SJSA1 (cell line): ENCODE results near the gene SAG. TPM values are rescaled to one million over a fixed set of nuclear protein-coding genes. Genes with fewer than 3 reads are reported as not detected.

Experiments used
- DNase-seq, 2 experiments: peaks; one replicate each; pipeline ENCODE4 v3.0.0-alpha.2; 2015 to 2020; ENCODE audit warnings: low spot score in 2 of 2, low read depth in 1 of 2
- H3K27ac ChIP-seq: fragments of 250-450 bp; sonication (Bioruptor Pico); 2 replicates; pipeline ENCODE4 v1.5.1; 2020; ENCODE audit warnings: mild to moderate bottlenecking, moderate library complexity
- H3K27me3 ChIP-seq: fragments of 250-450 bp; sonication (Bioruptor Pico); replicated peaks from 2 replicates; pipeline ENCODE4 v1.5.1; 2020; ENCODE audit warnings: mild to moderate bottlenecking, moderate library complexity
- H3K36me3 ChIP-seq: fragments of 250-450 bp; sonication (Bioruptor Pico); 2 replicates; pipeline ENCODE4 v1.5.1; 2020; ENCODE audit warnings: mild to moderate bottlenecking
- H3K4me1 ChIP-seq: fragments of 250-450 bp; sonication (Bioruptor Pico); replicated peaks from 2 replicates; pipeline ENCODE4 v1.6.1; 2021; ENCODE audit warnings: mild to moderate bottlenecking
- H3K4me3 ChIP-seq: fragments of 250-450 bp; sonication (Bioruptor Pico); 2 replicates; pipeline ENCODE4 v1.5.1; 2020; ENCODE audit warnings: mild to moderate bottlenecking
- H3K9me3 ChIP-seq: fragments of 250-450 bp; sonication (Bioruptor Pico); replicated peaks from 2 replicates; pipeline ENCODE4 v1.5.1; 2020; ENCODE audit warnings: mild to moderate bottlenecking
- total RNA-seq: library from RNA; depleted of rRNA; stranded (reverse); fragments of >200 nt; shearing (Covaris generic); gene quantifications from 2 replicates; pipeline ENCODE4 v1.2.3, GENCODE V29; 2014

Gene SAG
- total RNA-seq, 1 experiment from 2014 or later = not detected

DNA sequence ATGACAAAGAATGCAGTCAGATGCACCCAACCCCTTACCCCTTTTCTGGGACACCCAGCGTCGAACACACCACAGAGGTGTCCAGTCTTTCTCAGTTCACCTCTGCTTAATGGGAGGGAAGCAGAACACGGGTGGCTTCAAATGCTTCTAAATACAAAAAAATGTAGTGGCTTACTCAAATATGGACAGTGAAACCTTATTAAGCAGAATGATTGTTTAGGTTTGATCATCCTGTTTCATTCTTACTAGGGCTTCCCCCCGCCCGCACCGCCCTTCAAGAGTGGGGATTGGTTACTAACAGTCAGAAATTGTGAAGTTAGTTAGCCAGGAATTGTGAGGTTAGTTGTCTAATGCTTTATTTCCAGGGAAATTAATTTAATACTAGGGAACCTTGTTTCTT, 34.5 kb upstream of the SAG start:
- Histone ChIP-seq H3K4me1 (no peaks in the 10 kb centered on the region), H3K4me3 (no peak overlapping the region), H3K27me3 (no peaks in the 10 kb centered on the region), H3K27ac (no peak overlapping the region), H3K36me3 (peaks cover 100% of the 10 kb centered on the region), H3K9me3 (no peaks in the 10 kb centered on the region)
- no peak for DNase-seq

DNA sequence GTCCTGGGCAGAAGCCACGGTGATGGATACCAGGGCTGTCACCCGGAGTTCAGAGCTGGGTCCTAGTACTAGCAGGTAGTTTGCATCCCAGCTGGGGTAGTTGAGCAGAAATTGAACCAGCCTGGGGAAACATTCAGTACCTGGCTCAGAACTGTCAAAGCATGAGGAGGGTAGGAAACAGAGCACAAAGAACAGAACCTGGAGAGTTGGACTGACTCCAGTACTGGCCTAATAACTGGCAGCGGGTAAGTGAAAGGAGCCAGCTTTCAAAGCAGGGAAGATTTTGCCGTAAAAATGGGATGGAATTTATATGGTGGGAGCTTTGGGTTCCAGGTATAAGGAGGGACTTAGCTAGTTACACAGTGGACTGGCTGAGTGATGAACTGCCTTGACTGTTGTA, 32.4 kb upstream of the SAG start:
- H3K27ac ChIP-seq = no peak overlapping the region
- no peak overlapping the region for H3K4me3 ChIP-seq
- peaks cover 100% of the 10 kb centered on the region for H3K36me3 ChIP-seq
- H3K4me1 ChIP-seq = no peaks in the 10 kb centered on the region
- H3K9me3 ChIP-seq = no peaks in the 10 kb centered on the region
- H3K27me3 ChIP-seq = no peaks in the 10 kb centered on the region
- DNase-seq = no peak

DNA sequence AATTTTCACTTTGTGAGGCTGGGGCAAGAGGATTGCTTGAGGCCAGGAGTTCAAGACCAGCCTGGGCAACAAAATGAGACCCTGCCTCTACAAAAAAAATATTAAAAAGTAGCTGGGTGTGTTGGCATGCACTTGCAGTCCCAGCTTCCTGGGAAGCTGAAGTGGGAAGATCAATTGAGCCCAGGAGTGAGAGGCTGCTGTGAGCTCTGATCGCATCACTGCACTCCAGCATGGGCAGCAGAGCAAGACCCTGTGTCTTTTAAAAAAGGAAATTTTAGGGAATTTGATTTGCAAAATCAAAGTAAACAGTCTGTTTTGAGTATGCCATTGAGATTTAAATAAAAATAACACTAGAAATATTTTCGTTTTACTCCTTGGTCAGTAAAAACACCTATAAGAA, 28.7 kb upstream of the SAG start:
- DNase-seq = no peak
- no peaks in the 10 kb centered on the region for H3K27me3 ChIP-seq
- no peak overlapping the region for H3K4me3 ChIP-seq
- H3K9me3 ChIP-seq = no peaks in the 10 kb centered on the region
- H3K4me1 ChIP-seq = no peaks in the 10 kb centered on the region
- H3K36me3 ChIP-seq = peaks cover 100% of the 10 kb centered on the region
- H3K27ac ChIP-seq = no peak overlapping the region

DNA sequence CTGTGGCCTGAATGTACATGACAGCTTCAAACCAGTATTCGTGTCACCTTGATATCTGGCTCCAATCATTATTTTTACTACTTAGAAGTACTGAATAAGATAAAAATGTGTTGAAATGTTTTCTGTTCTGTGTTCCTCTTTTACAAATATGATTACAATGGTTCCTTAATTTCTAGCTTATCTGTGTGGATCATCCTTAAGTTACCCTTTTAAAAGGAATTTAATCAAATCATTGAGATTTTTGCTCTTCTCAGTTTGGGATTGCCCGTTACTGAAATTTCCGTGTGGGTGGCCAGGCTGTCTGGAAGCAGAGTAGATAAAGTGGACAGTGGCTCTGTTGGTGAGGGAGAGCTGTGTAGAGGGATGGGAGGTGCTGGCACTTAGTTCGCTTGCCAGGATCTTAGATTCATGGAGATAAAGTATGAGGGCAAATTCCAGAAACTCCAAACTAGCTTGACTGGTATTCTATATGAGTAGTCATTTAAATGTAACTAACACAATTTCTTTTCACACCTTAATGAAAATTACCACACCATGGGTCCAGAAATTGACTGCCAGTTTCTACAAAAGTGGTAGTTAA, 27.4 kb upstream of the SAG start:
- Histone ChIP-seq H3K4me1 (no peaks in the 10 kb centered on the region), H3K4me3 (no peak overlapping the region), H3K36me3 (peaks cover 100% of the 10 kb centered on the region), H3K27ac (no peak overlapping the region), H3K9me3 (no peaks in the 10 kb centered on the region), H3K27me3 (no peaks in the 10 kb centered on the region)
- DNase-seq = no peak

DNA sequence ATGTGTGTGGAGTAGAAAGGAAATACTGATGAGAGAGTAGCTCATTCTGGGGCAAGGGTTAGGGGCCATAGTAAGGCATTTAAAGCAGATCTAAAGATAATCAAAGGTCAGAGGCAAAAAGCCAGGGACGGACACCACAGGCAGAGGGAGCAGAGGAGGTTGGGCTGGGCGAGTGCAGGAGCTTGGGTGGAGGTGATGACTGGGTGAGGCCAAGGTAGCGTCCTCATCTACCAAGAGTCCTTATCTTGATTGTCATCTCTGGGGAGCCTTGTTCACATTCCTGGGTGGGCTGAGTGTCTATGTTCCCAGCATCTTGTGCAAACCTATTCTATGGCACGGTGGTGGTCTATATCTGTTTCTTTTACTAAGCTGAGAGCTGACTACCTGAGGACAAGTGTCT, 26.1 kb upstream of the SAG start:
- H3K4me1 ChIP-seq = no peaks in the 10 kb centered on the region
- H3K4me3 ChIP-seq = no peak overlapping the region
- H3K27ac ChIP-seq = no peak overlapping the region
- DNase-seq = no peak
- H3K27me3 ChIP-seq = no peaks in the 10 kb centered on the region
- peaks cover 98% of the 10 kb centered on the region for H3K36me3 ChIP-seq
- no peaks in the 10 kb centered on the region for H3K9me3 ChIP-seq

DNA sequence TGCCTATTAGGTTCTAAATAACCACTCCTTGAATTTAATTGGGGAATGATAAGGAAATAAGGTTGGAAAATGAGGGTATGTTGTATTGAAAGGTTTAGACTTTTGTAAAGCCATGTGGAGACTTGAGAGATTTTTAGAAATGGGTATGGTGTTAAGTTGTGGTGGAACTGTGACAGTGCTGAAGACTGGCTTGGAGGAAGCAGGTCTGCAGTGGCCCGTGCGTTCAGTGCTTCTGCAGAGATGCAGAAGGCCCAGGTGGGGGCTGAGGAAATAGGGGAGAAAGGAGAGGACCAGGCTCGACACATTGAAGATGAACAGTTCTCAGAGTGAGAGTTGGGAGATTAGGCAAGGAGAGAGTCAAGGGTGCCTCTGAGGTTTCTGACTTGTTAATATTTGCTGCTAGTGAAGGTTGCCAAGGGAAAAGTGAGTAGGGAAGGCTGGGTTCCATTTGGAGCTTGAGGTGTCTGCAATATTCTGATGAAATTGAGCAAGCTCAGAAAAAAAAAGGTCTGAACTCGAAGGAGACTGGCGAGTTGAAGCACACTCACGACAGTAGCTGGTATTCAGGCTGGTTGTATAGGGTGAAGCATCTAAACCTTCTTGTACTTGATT, 25.5 kb upstream of the SAG start:
- Histone ChIP-seq H3K9me3 (no peaks in the 10 kb centered on the region), H3K4me3 (no peak overlapping the region), H3K4me1 (no peaks in the 10 kb centered on the region), H3K27ac (no peak overlapping the region), H3K27me3 (no peaks in the 10 kb centered on the region), H3K36me3 (peaks cover 98% of the 10 kb centered on the region)
- no peak for DNase-seq

DNA sequence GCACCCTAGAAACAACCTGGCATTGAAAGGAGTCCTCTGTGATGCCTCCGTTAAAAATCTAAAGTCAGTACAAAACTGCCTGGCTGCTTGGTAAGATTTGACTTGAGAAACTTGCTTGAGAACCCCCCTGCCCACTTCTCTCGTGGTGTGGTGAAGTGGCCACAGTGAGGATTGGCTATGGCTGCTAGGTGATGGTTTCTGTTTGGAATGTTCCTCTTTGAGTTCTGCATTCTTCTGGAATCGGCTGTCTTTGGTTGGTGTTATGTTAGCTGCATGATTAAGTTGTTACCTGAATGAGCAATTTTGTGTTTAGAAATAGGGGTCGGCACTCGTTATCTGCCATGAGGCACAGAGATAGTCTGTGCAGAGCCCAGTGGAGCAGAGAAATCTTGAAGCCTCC, 21.7 kb upstream of the SAG start:
- Histone ChIP-seq H3K27ac (no peak overlapping the region), H3K27me3 (no peaks in the 10 kb centered on the region), H3K4me1 (peaks cover 22% of the 10 kb centered on the region), H3K36me3 (peaks cover 98% of the 10 kb centered on the region), H3K4me3 (no peak overlapping the region), H3K9me3 (no peaks in the 10 kb centered on the region)
- DNase-seq = no peak

DNA sequence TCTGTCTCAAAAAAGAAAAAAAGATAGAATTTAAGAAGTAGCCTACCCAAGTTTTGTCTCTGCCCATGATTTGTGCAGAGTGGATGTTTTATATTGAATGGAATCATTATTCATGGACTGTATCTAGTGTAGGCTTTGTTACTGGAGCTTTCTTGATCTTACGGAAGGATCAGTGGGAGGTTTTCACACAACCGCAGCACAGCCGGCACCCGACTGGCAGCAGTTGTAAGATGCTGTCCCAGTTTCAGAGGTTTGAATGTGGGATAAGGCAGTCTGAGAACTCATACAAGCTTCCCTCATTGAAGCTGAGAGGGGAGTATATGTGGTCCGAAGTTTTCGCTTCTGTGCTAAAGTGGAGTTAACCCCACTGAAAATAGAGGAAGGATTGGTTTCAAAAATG, 19.7 kb upstream of the SAG start:
- no peak overlapping the region for H3K4me3 ChIP-seq
- peaks cover 98% of the 10 kb centered on the region for H3K36me3 ChIP-seq
- no peak for DNase-seq
- no peaks in the 10 kb centered on the region for H3K9me3 ChIP-seq
- peaks cover 22% of the 10 kb centered on the region for H3K4me1 ChIP-seq
- no peaks in the 10 kb centered on the region for H3K27me3 ChIP-seq
- H3K27ac ChIP-seq = no peak overlapping the region

DNA sequence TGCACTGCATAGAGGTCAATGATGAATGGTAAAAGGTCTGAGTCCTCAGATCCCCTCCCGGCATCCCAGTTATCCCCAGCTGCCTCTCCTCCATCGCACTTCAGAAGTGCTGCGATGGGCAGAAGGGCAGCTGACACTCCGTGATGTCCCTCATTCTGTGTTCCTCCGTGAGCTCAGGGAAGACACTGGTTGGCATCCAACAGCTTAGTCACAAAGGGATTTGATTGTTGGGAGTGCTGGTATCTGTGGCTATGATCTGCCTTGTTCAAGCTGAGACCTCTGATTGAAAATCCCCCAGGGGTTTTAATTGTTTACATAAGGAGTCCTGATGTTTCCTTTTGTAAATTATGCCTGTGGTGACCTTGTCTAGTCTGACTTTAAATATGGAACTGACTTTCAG, 19.0 kb upstream of the SAG start:
- DNase-seq = peak in 1 of 2 experiments; percentile 15
- peaks cover 98% of the 10 kb centered on the region for H3K36me3 ChIP-seq

DNA sequence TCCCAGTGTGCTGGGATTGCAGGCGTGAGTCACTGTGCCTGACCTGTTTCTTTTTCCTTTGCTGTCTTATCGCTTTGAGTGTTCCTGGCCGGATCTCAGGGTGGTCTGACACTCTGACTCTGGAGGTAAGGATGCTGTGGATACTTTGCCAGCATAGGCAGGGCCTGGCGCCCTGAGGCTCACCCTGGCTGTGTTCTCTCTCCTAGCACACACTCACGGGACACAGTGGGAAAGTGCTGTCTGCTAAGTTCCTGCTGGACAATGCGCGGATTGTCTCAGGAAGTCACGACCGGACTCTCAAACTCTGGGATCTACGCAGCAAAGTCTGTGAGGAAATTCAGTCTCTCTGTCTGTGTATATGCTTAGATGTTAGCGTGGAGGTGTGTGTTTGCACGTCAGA, 18.0 kb upstream of the SAG start:
- peaks cover 98% of the 10 kb centered on the region for H3K36me3 ChIP-seq
- H3K9me3 ChIP-seq = no peaks in the 10 kb centered on the region
- peaks cover 22% of the 10 kb centered on the region for H3K4me1 ChIP-seq
- H3K27me3 ChIP-seq = no peaks in the 10 kb centered on the region
- no peak overlapping the region for H3K27ac ChIP-seq
- no peak overlapping the region for H3K4me3 ChIP-seq
- no peak for DNase-seq

More for the DNA sequence above, 19.0 kb upstream of the SAG start:
- H3K27ac ChIP-seq = no peak overlapping the region
- no peaks in the 10 kb centered on the region for H3K9me3 ChIP-seq
- no peak overlapping the region for H3K4me3 ChIP-seq
- peaks cover 22% of the 10 kb centered on the region for H3K4me1 ChIP-seq
- no peaks in the 10 kb centered on the region for H3K27me3 ChIP-seq

DNA sequence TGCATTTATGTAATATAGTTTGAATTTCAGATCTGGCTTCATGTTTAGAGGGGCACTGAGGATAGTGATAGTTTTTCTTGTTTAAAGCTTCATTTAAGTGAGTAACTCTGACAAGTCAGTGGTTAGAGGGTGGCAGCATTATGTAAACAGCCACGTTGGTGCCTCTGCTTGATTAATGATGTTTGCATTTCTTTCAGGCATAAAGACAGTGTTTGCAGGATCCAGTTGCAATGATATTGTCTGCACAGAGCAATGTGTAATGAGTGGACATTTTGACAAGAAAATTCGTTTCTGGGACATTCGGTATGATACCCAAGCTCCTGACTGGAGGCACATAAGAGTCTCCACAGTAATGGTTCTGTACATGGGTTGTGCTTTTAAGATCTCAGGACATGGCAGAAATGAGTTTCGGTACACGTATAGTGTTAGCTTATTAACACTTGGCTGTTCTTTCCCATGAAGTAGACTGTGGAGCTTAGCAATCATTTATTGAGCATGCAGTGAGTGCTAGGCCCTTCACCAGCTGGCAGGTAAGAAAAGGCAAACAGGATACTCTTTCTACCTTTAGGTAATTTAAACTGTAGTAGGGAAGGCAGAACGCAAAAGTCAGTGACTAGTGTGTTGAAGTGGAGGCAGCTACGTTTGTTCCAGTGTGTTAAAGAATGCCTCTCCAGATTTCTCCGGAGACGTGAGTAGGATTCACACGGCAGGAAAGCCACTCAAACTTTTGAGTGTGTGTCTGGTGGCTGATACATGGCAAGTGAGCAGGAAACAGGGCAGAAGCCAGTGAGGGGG, 17.4 kb upstream of the SAG start:
- Histone ChIP-seq H3K4me3 (no peak overlapping the region), H3K36me3 (peaks cover 98% of the 10 kb centered on the region), H3K9me3 (no peaks in the 10 kb centered on the region), H3K27ac (no peak overlapping the region), H3K4me1 (peaks cover 22% of the 10 kb centered on the region), H3K27me3 (no peaks in the 10 kb centered on the region)
- no peak for DNase-seq

DNA sequence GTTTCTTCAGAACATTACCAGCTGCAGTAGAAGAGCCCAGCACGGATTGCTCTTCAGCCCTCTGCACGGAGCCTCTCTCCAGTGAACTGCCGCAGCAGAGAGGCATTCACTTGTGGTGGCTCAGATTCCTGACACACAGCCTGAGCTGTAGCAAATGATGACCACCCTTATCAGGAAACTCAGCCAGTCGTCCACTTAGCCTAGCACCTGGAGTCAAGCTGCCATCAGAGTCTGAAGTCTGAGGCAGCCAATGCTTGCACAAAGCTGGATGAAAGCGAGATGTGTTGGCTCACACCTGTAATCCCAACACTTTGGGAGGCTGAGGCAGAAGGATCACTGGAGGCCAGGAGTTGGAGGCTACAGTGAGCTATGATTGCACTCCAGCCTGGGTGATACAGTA, 11.7 kb upstream of the SAG start:
- H3K4me1 ChIP-seq = no peaks in the 10 kb centered on the region
- DNase-seq = no peak
- H3K36me3 ChIP-seq = peaks cover 61% of the 10 kb centered on the region
- H3K4me3 ChIP-seq = no peak overlapping the region
- H3K9me3 ChIP-seq = no peaks in the 10 kb centered on the region
- H3K27me3 ChIP-seq = no peaks in the 10 kb centered on the region
- H3K27ac ChIP-seq = no peak overlapping the region

DNA sequence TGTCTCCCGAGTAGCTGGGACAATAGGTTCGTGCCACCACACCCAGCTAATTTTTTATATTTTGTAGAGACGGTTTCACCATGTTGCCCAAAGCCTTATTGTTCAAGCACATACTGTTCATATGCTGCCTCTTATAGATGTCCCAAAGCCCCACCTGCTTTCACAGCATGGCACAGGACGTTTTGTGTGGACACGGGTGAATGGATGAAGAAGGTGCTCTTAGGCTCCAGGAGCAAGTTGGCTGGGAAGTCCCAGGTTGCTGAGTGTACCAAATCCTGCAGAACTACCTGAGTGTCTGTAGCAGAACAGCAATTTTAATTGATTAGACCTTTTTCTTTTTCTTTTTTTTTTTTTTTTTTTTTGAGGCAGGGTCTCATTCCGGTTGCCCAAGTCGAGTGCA, 10.5 kb upstream of the SAG start:
- Histone ChIP-seq H3K4me3 (no peak overlapping the region), H3K27me3 (no peaks in the 10 kb centered on the region), H3K4me1 (no peaks in the 10 kb centered on the region), H3K9me3 (no peaks in the 10 kb centered on the region), H3K36me3 (peaks cover 49% of the 10 kb centered on the region), H3K27ac (no peak overlapping the region)
- DNase-seq = no peak

DNA sequence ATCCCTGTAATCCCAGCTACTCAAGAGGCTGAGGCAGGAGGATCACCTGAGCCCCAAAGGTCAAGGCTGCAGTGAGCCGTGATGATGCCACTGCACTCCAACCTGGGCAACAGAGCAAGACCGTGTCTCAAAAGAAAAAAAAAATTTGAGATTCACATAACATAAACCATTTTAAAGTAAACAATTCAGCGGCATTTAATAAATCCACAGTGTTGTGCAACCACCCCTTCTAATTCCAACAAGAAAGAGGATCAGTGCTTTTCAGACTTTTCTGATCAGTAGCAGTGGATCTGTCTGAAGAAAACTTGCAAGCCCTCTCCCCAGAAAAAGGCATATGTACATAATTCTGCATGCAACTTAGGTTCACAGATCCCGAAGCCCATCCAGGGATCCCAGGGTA, 7.2 kb upstream of the SAG start:
- Histone ChIP-seq H3K36me3 (peaks cover 16% of the 10 kb centered on the region), H3K27ac (no peak overlapping the region), H3K4me1 (no peaks in the 10 kb centered on the region), H3K9me3 (no peaks in the 10 kb centered on the region), H3K27me3 (no peaks in the 10 kb centered on the region), H3K4me3 (no peak overlapping the region)
- no peak for DNase-seq
